Suprapubic skin (tissue), 4 donors: ENCODE data around the gene RAB40B. TPM values are rescaled to one million over a fixed set of nuclear protein-coding genes. Genes with fewer than 3 reads are reported as not detected.
A peak's percentile ranks its signal among the peaks of the same experiment; 100 is the strongest.

ENCODE experiments used
- DNase-seq, 2 donors: peaks; one replicate each; pipeline ENCODE4 v3.0.0-alpha.2; 2019; ENCODE audit warnings: low spot score in 2 of 2
- H3K27ac ChIP-seq: fragments of 200-600 bp; sonication (generic); one replicate; pipeline ENCODE4 v1.5.1; 2019
- H3K27me3 ChIP-seq: fragments of 200-600 bp; sonication (generic); one replicate; pipeline ENCODE4 v1.5.1; 2019
- H3K36me3 ChIP-seq: fragments of 200-600 bp; sonication (generic); one replicate; pipeline ENCODE4 v1.5.1; 2019
- H3K4me1 ChIP-seq: fragments of 200-600 bp; sonication (generic); one replicate; pipeline ENCODE4 v1.5.1; 2019
- H3K4me3 ChIP-seq: fragments of 200-600 bp; sonication (generic); one replicate; pipeline ENCODE4 v1.5.1; 2019; ENCODE audit warnings: mild to moderate bottlenecking
- H3K9me3 ChIP-seq: fragments of 200-600 bp; sonication (generic); one replicate; pipeline ENCODE4 v1.5.1; 2019
- CTCF ChIP-seq, 2 donors: fragments of 200-600 bp in 1 of 2; fragments of 450-650 bp in 1 of 2; sonication (generic) in 1 of 2; IDR thresholded peaks; one replicate each; pipeline ENCODE4 v1.5.1; 2016 to 2019; ENCODE audit warnings: antibody characterized with exemption in 2 of 2, mild to moderate bottlenecking in 1 of 2, moderate library complexity in 1 of 2
- EP300 ChIP-seq: sonication (generic); formaldehyde crosslinking; IDR thresholded peaks from one replicate; pipeline ENCODE4 v1.6.1; 2017; ENCODE audit warnings: antibody characterized with exemption
- POLR2A ChIP-seq, 2 donors: fragments of 450-650 bp; IDR thresholded peaks; one replicate each; pipeline ENCODE4 v1.6.1; 2017; ENCODE audit warnings: antibody characterized with exemption in 2 of 2, mild to moderate bottlenecking in 2 of 2, moderate library complexity in 2 of 2
- POLR2AphosphoS5 ChIP-seq, 3 donors: sonication (generic); formaldehyde crosslinking; IDR thresholded peaks; one replicate each; pipeline ENCODE4 v1.6.1; 2017; ENCODE audit warnings: antibody characterized with exemption in 3 of 3
- WGBS: methylation state at CpG from one replicate; pipeline ENCODE4 v1.1.5; 2018; 5-methylcytosine and 5-hydroxymethylcytosine counted together
- total RNA-seq, 4 donors: library from RNA; depleted of rRNA; stranded (reverse); fragments of >200 nt; gene quantifications; one replicate each; pipeline ENCODE4 v1.1.0, GENCODE V29; 2016

Gene RAB40B
- total RNA-seq, 4 donors from 2014 or later, result 15.9 to 24.3 (median 21.6) TPM

GRCh38 chr17:82697808-82698064 is 762 bp downstream of the RAB40B start:
- DNase-seq, result peak in 1 of 2 donors; percentile 70
- Histone ChIP-seq H3K4me3 (peak overlapping the region; percentile 79), H3K4me1 (peaks cover 35% of the 10 kb centered on the region), H3K9me3 (no peaks in the 10 kb centered on the region), H3K27ac (peak overlapping the region; percentile 55), H3K36me3 (no peaks in the 10 kb centered on the region), H3K27me3 (no peaks in the 10 kb centered on the region)
- no CpG with 5 or more reads among the region's 32 CpGs for WGBS
- TF ChIP-seq POLR2A (IDR thresholded peaks at IDR 0.05) (no peak), POLR2AphosphoS5 (IDR thresholded peaks at IDR 0.05) (no peak), CTCF (IDR thresholded peaks at IDR 0.05) (no peak), EP300 (no peak)

GRCh38 chr17:82696916-82697807 is 1.3 kb downstream of the RAB40B start:
- Histone ChIP-seq H3K27me3 (no peaks in the 10 kb centered on the region), H3K4me1 (peaks cover 29% of the 10 kb centered on the region), H3K27ac (no peak overlapping the region), H3K4me3 (peak overlapping the region; percentile 79), H3K36me3 (no peaks in the 10 kb centered on the region), H3K9me3 (no peaks in the 10 kb centered on the region)
- no peak for TF ChIP-seq CTCF (IDR thresholded peaks at IDR 0.05)
- no peak for TF ChIP-seq POLR2A (IDR thresholded peaks at IDR 0.05)
- no peak for TF ChIP-seq POLR2AphosphoS5 (IDR thresholded peaks at IDR 0.05)
- no peak for TF ChIP-seq EP300
- 45% methylated on average over 21 of the region's 48 CpGs for WGBS
- peak in 1 of 2 donors; percentile 66 for DNase-seq

- no peak overlapping the region for H3K4me3 ChIP-seq
- no peak overlapping the region for H3K27ac ChIP-seq
- peak in 1 of 2 donors; percentile 26 for DNase-seq
- TF ChIP-seq CTCF (IDR thresholded peaks at IDR 0.05), result no peak
- TF ChIP-seq POLR2AphosphoS5 (IDR thresholded peaks at IDR 0.05), result no peak
- TF ChIP-seq POLR2A (IDR thresholded peaks at IDR 0.05), result no peak
- no peak for TF ChIP-seq EP300
- H3K4me1 ChIP-seq, result peaks cover 24% of the 10 kb centered on the region
- 98% methylated on average over 16 of the region's 17 CpGs for WGBS
- no peaks in the 10 kb centered on the region for H3K9me3 ChIP-seq
- no peaks in the 10 kb centered on the region for H3K36me3 ChIP-seq
- H3K27me3 ChIP-seq, result no peaks in the 10 kb centered on the region
These were observed 2.2 kb downstream of the RAB40B start for GRCh38 chr17:82696259-82696658.

- H3K27me3 ChIP-seq, result no peaks in the 10 kb centered on the region
- H3K36me3 ChIP-seq, result no peaks in the 10 kb centered on the region
- TF ChIP-seq CTCF (IDR thresholded peaks at IDR 0.05) (no peak), POLR2A (IDR thresholded peaks at IDR 0.05) (no peak), POLR2AphosphoS5 (IDR thresholded peaks at IDR 0.05) (no peak), EP300 (no peak)
- peaks cover 23% of the 10 kb centered on the region for H3K4me1 ChIP-seq
- H3K9me3 ChIP-seq, result no peaks in the 10 kb centered on the region
- 81% methylated on average over 2 of the region's 2 CpGs for WGBS
- no peak for DNase-seq
- H3K4me3 ChIP-seq, result no peak overlapping the region
- H3K27ac ChIP-seq, result no peak overlapping the region
These were observed 3.9 kb downstream of the RAB40B start for GRCh38 chr17:82694647-82695046.

- no peak overlapping the region for H3K27ac ChIP-seq
- H3K27me3 ChIP-seq, result no peaks in the 10 kb centered on the region
- peaks cover 14% of the 10 kb centered on the region for H3K4me1 ChIP-seq
- H3K36me3 ChIP-seq, result no peaks in the 10 kb centered on the region
- no peak overlapping the region for H3K4me3 ChIP-seq
- no peaks in the 10 kb centered on the region for H3K9me3 ChIP-seq
- DNase-seq, result peak in 1 of 2 donors; percentile 49
- 91% methylated on average over 22 of the region's 22 CpGs for WGBS
- TF ChIP-seq EP300, result no peak
These were observed 5.2 kb downstream of the RAB40B start for GRCh38 chr17:82693168-82693867.
